PFSK-1 (cell line): ENCODE results near the gene RSAD1.

Source experiments
- FOXP2 ChIP-seq: optimal IDR thresholded peaks from 2 replicates; pipeline ENCODE3; 2011; ENCODE audit warnings: borderline replicate concordance, control low read depth, inconsistent platforms; ENCODE audit not compliant: insufficient read depth; ENCODE audit errors: extremely low read length, extremely low read depth
- POLR2AphosphoS5 ChIP-seq: IDR thresholded peaks from 2 replicates; pipeline ENCODE4 v1.6.1; 2012; ENCODE audit warnings: low read depth, mild to moderate bottlenecking, control low read depth, low read length, moderate library complexity
- SIN3A ChIP-seq: IDR thresholded peaks from 2 replicates; pipeline ENCODE4 v1.6.1; 2012; ENCODE audit warnings: mild to moderate bottlenecking, low read length, moderate library complexity, borderline replicate concordance; ENCODE audit not compliant: insufficient read depth
- TAF1 ChIP-seq: IDR thresholded peaks from 2 replicates; pipeline ENCODE4 v1.6.1; 2012; ENCODE audit warnings: low read length, control low read depth, borderline replicate concordance; ENCODE audit not compliant: insufficient read depth
- TF ChIP-seq, protein P1 (sequence below), 2 experiments: IDR thresholded peaks; 2 replicates each; pipeline versions ENCODE4 v1.6.1 to v1.8.0; 2011 to 2012; ENCODE audit warnings: low read depth in 2 of 2, low read length in 2 of 2, control low read depth in 1 of 2, inconsistent platforms in 1 of 2, mild to moderate bottlenecking in 1 of 2, moderate library complexity in 1 of 2; ENCODE audit not compliant: insufficient read depth in 1 of 2

Gene RSAD1

DNA sequence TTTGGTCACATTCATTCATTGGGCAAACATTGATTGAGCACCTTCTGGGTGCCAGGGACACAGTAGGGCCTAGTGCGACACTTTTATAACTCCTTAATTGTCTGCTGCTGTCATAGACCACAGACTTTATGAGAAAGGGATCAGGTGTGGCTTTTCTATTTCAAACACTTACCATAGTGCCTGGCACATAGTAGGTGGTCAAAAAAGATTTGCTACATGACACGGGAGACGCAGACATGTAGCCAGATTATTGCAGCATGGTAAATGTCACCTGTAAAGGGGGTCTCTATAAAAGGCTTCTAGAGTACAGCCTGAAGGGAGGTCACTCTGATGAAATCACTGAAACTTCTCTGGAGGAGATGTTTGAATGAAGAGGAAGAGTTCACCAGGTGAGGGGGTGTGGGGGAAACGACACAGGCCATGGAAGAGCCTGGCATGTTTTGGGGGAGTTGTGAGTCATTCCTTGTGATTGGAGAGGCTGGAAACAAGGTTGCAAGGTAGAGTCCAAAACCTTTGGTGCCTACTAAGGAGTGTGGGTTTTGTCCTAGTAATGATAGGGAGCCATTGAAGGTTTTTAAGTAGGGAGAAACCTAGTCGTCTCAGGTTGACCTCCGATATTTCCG is 1.6 kb downstream of the RSAD1 start:
- TF ChIP-seq POLR2AphosphoS5 (no peak), SIN3A (no peak), TAF1 (no peak), FOXP2 (no peak)
- TF ChIP-seq, protein P1, sequence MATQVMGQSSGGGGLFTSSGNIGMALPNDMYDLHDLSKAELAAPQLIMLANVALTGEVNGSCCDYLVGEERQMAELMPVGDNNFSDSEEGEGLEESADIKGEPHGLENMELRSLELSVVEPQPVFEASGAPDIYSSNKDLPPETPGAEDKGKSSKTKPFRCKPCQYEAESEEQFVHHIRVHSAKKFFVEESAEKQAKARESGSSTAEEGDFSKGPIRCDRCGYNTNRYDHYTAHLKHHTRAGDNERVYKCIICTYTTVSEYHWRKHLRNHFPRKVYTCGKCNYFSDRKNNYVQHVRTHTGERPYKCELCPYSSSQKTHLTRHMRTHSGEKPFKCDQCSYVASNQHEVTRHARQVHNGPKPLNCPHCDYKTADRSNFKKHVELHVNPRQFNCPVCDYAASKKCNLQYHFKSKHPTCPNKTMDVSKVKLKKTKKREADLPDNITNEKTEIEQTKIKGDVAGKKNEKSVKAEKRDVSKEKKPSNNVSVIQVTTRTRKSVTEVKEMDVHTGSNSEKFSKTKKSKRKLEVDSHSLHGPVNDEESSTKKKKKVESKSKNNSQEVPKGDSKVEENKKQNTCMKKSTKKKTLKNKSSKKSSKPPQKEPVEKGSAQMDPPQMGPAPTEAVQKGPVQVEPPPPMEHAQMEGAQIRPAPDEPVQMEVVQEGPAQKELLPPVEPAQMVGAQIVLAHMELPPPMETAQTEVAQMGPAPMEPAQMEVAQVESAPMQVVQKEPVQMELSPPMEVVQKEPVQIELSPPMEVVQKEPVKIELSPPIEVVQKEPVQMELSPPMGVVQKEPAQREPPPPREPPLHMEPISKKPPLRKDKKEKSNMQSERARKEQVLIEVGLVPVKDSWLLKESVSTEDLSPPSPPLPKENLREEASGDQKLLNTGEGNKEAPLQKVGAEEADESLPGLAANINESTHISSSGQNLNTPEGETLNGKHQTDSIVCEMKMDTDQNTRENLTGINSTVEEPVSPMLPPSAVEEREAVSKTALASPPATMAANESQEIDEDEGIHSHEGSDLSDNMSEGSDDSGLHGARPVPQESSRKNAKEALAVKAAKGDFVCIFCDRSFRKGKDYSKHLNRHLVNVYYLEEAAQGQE (IDR thresholded peaks at IDR 0.05; ENCODE audit: insufficient read depth in 1 of 2, low read depth in 2 of 2, low read length in 2 of 2), result no peak

DNA sequence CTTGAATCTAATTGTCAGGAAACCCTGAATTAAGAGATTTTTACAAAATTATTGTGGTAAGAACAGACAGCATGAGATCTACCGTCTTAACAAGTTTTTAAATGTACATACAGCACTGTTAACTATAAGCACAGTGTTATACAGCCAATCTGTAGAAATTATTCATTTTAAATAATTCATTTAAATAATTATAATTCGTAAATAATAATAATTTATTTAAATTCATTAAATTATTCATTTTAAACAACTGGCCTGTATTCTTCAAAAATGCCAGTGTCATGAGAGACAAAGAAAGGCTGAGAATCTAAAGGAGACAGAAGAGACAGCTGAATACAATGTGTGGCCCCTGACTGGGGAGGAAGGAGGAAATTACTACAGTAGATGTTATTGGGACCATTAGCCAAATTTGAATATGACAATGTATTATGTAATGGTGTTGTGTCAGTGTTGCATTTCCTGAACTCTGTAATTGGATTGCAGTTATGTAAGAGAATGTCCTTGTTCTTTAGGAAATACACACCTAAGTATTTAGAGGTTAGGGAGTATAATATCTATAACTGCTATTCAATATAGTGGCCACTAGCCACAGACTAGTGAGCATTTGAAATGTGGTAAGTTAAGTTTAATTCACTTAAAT is 2.3 kb downstream of the RSAD1 start:
- TF ChIP-seq SIN3A (no peak), FOXP2 (no peak), POLR2AphosphoS5 (no peak), TAF1 (no peak)
- TF ChIP-seq, protein P1 (IDR thresholded peaks at IDR 0.05; ENCODE audit: insufficient read depth in 1 of 2, low read depth in 2 of 2, low read length in 2 of 2), result no peak

DNA sequence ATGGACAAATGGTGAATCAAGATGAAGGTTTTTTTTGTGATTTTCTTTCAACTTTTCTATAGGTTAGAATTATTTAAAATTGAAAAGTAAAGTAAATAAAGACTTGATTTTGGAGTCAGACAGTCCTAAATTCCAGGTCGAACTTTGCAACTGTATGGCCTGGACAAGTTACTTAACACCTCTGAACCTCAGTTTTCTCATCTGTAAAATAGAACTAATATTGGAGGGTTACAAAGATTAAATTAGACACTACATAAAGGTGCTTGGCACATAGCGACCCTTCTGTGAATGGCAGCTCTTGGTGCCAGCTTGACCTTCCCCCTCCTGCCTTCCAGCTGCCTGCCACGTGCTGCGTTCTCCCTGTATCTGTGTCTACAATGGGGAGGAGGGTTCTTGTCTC is 3.0 kb downstream of the RSAD1 start:
- TF ChIP-seq TAF1 (no peak), FOXP2 (no peak), POLR2AphosphoS5 (no peak), SIN3A (no peak)
- TF ChIP-seq, protein P1 (IDR thresholded peaks at IDR 0.05; ENCODE audit: insufficient read depth in 1 of 2, low read depth in 2 of 2, low read length in 2 of 2), result no peak

DNA sequence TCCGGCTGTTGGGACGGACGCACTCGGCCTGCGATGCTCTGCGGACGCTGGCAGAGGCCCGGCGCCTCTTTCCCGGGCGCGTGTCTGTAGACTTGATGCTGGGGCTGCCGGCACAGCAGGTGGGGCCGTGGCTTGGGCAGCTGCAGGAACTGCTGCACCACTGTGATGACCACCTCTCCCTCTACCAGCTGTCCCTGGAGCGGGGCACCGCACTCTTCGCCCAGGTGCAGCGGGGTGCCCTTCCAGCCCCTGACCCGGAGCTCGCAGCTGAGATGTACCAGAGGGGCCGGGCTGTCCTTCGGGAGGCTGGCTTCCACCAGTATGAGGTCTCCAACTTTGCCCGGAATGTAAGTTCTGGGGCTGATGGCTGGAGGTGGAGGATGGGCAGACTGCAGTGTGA is 3.5 kb downstream of the RSAD1 start:
- TF ChIP-seq SIN3A, result no peak
- no peak for TF ChIP-seq TAF1
- TF ChIP-seq, protein P1 (IDR thresholded peaks at IDR 0.05; ENCODE audit: insufficient read depth in 1 of 2, low read depth in 2 of 2, low read length in 2 of 2), result no peak
- no peak for TF ChIP-seq FOXP2
- TF ChIP-seq POLR2AphosphoS5, result no peak

DNA sequence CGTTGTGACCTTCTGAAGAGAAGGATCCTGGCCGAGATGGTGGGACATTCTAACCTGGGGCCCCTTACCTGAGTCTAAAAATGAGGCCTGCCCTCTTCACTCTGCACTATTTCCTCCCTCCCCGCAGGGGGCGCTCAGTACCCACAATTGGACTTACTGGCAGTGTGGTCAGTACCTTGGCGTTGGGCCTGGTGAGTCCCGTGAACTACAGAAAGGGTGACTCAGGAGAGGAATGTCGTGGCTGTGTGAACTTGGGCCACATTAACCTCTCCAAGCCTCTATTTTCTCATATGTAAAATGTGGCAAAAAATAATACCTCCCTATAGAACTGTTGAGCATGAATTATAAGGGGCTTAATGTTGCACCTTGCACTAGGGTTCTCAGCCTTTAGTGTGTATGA is 3.9 kb downstream of the RSAD1 start:
- TF ChIP-seq FOXP2 (no peak), POLR2AphosphoS5 (no peak), SIN3A (no peak), TAF1 (no peak)
- TF ChIP-seq, protein P1 (IDR thresholded peaks at IDR 0.05; ENCODE audit: insufficient read depth in 1 of 2, low read depth in 2 of 2, low read length in 2 of 2), result no peak
